ENCODE results near the gene ACBD6. TPM values are rescaled to one million over a fixed set of nuclear protein-coding genes. Genes with fewer than 3 reads are reported as not detected.

ACBD6 gene
- 51.6 and 64.3 TPM in 2 replicates for total RNA-seq

GRCh38 chr1:180502361-180503279 lies at the start of gene ACBD6:
TSS of gene ACBD6 (minus strand) at chr1:180502577. CDS start at chr1:180502266, 311 bp downstream.

Small RNAs within 50 kb of the gene (small RNA-seq; reads per million reads assigned to genes)
- gene MIR3121 (not detected), gene RF00019 (not detected)

Other genes with a start within 250 kb of the ACBD6 start
- gene OVAAL, start 56.4 kb upstream of the ACBD6 start, total RNA-seq, result not detected in 2 replicates
- gene XPR1, start 129.4 kb upstream of the ACBD6 start, total RNA-seq, result 37.9 and 40.3 TPM in 2 replicates

Measured in vein endothelial cell (primary cell).